ENCODE data around the gene EPHA4.

The EPHA4 gene

DNA sequence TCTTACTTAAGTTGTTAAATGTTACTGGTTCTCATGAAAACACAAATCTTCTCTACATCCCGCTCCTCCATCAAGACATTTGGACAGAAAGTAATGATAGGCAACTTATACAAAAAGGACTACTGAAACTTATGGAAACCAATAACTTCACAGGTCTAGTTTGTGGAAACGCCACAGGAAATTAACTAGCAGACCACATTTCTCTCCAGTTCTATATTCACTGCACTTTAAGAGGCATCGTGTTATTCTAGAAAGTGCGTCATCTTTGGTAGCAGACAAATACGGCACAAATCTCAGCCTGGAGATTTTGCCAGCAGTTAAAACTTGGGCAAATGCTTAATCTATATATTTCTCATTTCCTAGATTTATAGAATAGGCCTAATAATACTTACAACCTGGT lies 164.3 kb downstream of the EPHA4 start:
- TF ChIP-seq EZH2phosphoT487 (IDR thresholded peaks at IDR 0.05; ENCODE audit: low read depth), result no peak
- TF ChIP-seq, protein P1, sequence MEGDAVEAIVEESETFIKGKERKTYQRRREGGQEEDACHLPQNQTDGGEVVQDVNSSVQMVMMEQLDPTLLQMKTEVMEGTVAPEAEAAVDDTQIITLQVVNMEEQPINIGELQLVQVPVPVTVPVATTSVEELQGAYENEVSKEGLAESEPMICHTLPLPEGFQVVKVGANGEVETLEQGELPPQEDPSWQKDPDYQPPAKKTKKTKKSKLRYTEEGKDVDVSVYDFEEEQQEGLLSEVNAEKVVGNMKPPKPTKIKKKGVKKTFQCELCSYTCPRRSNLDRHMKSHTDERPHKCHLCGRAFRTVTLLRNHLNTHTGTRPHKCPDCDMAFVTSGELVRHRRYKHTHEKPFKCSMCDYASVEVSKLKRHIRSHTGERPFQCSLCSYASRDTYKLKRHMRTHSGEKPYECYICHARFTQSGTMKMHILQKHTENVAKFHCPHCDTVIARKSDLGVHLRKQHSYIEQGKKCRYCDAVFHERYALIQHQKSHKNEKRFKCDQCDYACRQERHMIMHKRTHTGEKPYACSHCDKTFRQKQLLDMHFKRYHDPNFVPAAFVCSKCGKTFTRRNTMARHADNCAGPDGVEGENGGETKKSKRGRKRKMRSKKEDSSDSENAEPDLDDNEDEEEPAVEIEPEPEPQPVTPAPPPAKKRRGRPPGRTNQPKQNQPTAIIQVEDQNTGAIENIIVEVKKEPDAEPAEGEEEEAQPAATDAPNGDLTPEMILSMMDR (IDR thresholded peaks at IDR 0.05; ENCODE audit: low read depth, low read length), result no peak
- no peaks in the 10 kb centered on the region for H4K20me1 ChIP-seq (ENCODE audit: insufficient read depth, low read length)
- no peak overlapping the region for H3K4me2 ChIP-seq (ENCODE audit: low read length)
- H3K36me3 ChIP-seq (replicated peaks; ENCODE audit: low read depth, low read length), result no peaks in the 10 kb centered on the region
- no peak overlapping the region for H2AFZ ChIP-seq (ENCODE audit: low read depth, low read length)
- H3K9me3 ChIP-seq (ENCODE audit: insufficient read depth, low read length), result no peaks in the 10 kb centered on the region
- no peaks in the 10 kb centered on the region for H3K27me3 ChIP-seq (ENCODE audit: low read depth, low read length)
- H3K79me2 ChIP-seq (ENCODE audit: low read length), result no peaks in the 10 kb centered on the region
- no peaks in the 10 kb centered on the region for H3K4me1 ChIP-seq (ENCODE audit: low read length)
- no peak overlapping the region for H3K9ac ChIP-seq (ENCODE audit: low read length)
- H3K4me3 ChIP-seq (ENCODE audit: low read length), result no peak overlapping the region
- H3K27ac ChIP-seq (ENCODE audit: low read length), result no peak overlapping the region

DNA sequence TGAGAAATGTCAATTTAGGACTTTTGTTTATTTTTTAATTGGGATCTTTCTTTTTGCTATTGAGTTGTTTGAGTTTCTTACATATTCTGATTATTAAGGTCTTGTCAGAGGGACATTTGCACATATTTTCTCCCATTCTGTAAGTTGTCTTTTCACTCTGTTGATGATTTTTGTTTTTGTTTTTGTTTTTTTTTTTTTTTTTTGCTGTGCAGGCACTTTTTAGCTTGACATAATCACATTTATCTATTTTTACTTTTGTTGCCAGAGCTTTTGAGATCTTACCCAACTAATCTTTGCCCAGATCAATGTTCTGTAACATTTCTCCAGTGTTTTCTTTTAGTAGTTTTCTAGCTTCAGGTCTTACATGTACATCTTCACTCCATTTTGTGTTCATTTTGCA lies 166.6 kb downstream of the EPHA4 start:
- Histone ChIP-seq H3K27me3 (ENCODE audit: low read depth, low read length) (no peaks in the 10 kb centered on the region), H3K27ac (ENCODE audit: low read length) (no peak overlapping the region), H3K79me2 (ENCODE audit: low read length) (no peaks in the 10 kb centered on the region), H3K36me3 (replicated peaks; ENCODE audit: low read depth, low read length) (no peaks in the 10 kb centered on the region), H3K4me2 (ENCODE audit: low read length) (no peak overlapping the region), H3K9me3 (ENCODE audit: insufficient read depth, low read length) (no peaks in the 10 kb centered on the region), H3K9ac (ENCODE audit: low read length) (no peak overlapping the region), H3K4me3 (ENCODE audit: low read length) (no peak overlapping the region), H3K4me1 (ENCODE audit: low read length) (no peaks in the 10 kb centered on the region), H2AFZ (ENCODE audit: low read depth, low read length) (no peak overlapping the region), H4K20me1 (ENCODE audit: insufficient read depth, low read length) (no peaks in the 10 kb centered on the region)
- no peak for TF ChIP-seq EZH2phosphoT487 (IDR thresholded peaks at IDR 0.05; ENCODE audit: low read depth)
- TF ChIP-seq, protein P1 (IDR thresholded peaks at IDR 0.05; ENCODE audit: low read depth, low read length), result no peak

DNA sequence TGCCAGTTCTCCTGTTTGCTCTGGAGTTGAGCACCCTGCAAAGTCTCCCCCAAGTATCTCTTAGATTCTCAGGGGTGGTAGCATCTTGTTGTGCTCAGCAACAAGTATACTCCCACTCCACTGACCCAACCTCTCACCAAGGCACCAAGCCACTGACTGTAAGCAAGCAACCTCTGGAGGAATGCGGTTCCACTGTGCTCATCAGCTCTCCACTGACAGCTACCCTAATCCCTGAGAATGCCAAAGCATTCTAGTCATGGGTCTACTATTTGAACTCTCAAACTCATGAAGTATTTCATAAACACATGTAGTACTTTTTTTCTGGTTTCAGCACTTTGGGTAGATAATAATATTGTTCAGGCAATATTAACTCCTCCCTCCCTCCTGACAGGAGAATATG lies 170.0 kb downstream of the EPHA4 start:
- H3K36me3 ChIP-seq (replicated peaks; ENCODE audit: low read depth, low read length), result no peaks in the 10 kb centered on the region
- TF ChIP-seq EZH2phosphoT487 (IDR thresholded peaks at IDR 0.05; ENCODE audit: low read depth), result no peak
- TF ChIP-seq, protein P1 (IDR thresholded peaks at IDR 0.05; ENCODE audit: low read depth, low read length), result no peak
- H4K20me1 ChIP-seq (ENCODE audit: insufficient read depth, low read length), result no peaks in the 10 kb centered on the region
- no peaks in the 10 kb centered on the region for H3K4me1 ChIP-seq (ENCODE audit: low read length)
- H3K9me3 ChIP-seq (ENCODE audit: insufficient read depth, low read length), result no peaks in the 10 kb centered on the region
- no peak overlapping the region for H3K4me3 ChIP-seq (ENCODE audit: low read length)
- no peaks in the 10 kb centered on the region for H3K27me3 ChIP-seq (ENCODE audit: low read depth, low read length)
- no peaks in the 10 kb centered on the region for H3K79me2 ChIP-seq (ENCODE audit: low read length)
- H3K27ac ChIP-seq (ENCODE audit: low read length), result no peak overlapping the region
- H2AFZ ChIP-seq (ENCODE audit: low read depth, low read length), result no peak overlapping the region
- H3K4me2 ChIP-seq (ENCODE audit: low read length), result no peak overlapping the region
- H3K9ac ChIP-seq (ENCODE audit: low read length), result no peak overlapping the region

DNA sequence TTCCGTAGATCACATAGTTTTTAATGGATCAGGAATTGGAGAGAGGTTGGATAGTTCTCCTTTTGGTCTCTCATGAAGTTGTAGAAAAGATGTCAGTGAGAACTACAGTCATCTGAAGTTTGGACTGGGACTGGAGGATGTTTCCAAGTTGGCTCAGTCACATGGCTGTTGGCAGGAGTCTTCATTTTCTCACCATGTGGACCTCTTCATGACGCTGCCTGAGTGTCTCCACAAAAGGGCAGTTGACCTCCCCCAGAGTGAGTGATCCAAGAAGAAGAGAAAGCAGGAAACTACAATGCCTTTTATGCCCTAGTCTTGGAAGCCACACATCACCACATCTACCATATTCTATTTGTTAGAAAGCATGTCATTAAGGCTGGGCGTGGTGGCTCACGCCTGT lies 171.7 kb downstream of the EPHA4 start:
- no peak overlapping the region for H3K9ac ChIP-seq (ENCODE audit: low read length)
- H3K4me3 ChIP-seq (ENCODE audit: low read length), result no peak overlapping the region
- H3K36me3 ChIP-seq (replicated peaks; ENCODE audit: low read depth, low read length), result no peaks in the 10 kb centered on the region
- no peak overlapping the region for H3K27ac ChIP-seq (ENCODE audit: low read length)
- H3K27me3 ChIP-seq (ENCODE audit: low read depth, low read length), result no peaks in the 10 kb centered on the region
- no peak for TF ChIP-seq EZH2phosphoT487 (IDR thresholded peaks at IDR 0.05; ENCODE audit: low read depth)
- TF ChIP-seq, protein P1 (IDR thresholded peaks at IDR 0.05; ENCODE audit: low read depth, low read length), result no peak
- no peaks in the 10 kb centered on the region for H3K9me3 ChIP-seq (ENCODE audit: insufficient read depth, low read length)
- H3K79me2 ChIP-seq (ENCODE audit: low read length), result no peaks in the 10 kb centered on the region
- H3K4me2 ChIP-seq (ENCODE audit: low read length), result no peak overlapping the region
- peaks cover 7% of the 10 kb centered on the region for H3K4me1 ChIP-seq (ENCODE audit: low read length)
- H2AFZ ChIP-seq (ENCODE audit: low read depth, low read length), result no peak overlapping the region
- no peaks in the 10 kb centered on the region for H4K20me1 ChIP-seq (ENCODE audit: insufficient read depth, low read length)
